ENCODE measurements around the gene CBR3. TPM values are rescaled to one million over a fixed set of nuclear protein-coding genes. Genes with fewer than 3 reads are reported as not detected.
A peak's percentile ranks its signal among the peaks of the same experiment; 100 is the strongest.

CBR3 gene
- total and polyA plus RNA-seq, 2 experiments from 2014 or later = 4.6 to 8.7 TPM

DNA sequence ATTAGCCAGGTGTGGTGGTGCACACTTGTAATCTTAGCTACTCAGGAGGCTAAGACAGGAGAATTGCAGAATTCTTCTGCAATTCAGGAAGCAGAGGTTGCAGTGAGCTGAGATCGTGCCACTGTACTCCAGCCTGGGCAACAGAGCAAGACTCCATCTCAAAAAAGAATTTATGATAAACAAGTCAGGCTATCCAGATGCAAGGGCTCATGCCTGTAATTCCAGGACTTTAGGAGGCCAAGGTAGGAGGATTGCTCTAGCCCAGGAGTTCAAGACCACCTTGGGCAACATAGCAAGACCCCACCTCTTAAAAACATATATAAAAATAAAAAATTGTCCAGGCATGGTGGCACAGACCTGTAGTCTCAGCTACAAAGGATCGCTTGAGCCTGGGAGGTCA, 10.5 kb upstream of the CBR3 start:
- Histone ChIP-seq H3K79me2 (replicated peaks; ENCODE audit: insufficient read depth) (no peaks in the 10 kb centered on the region), H2AFZ (no peak overlapping the region), H3K4me1 (ENCODE audit: insufficient read depth) (peaks cover 10% of the 10 kb centered on the region), H4K20me1 (replicated peaks; ENCODE audit: insufficient read depth) (no peaks in the 10 kb centered on the region), H3K4me2 (no peak overlapping the region), H3K4me3 (no peak overlapping the region), H3F3A (replicated peaks; ENCODE audit: low read depth) (peaks cover 4% of the 10 kb centered on the region; the same call in 1 of the 2 replicates), H3K27ac (ENCODE audit: low read depth) (no peak overlapping the region), H3K9me2 (ENCODE audit: insufficient read depth) (no peaks in the 10 kb centered on the region), H3K27me3 (ENCODE audit: insufficient read depth) (no peaks in the 10 kb centered on the region), H3K36me3 (ENCODE audit: insufficient read depth) (no peaks in the 10 kb centered on the region)
- DNase-seq (ENCODE audit: low spot score) = no peak
- peaks cover 10% of the 10 kb centered on the region for H3K27me3 Mint-ChIP-seq (ENCODE audit: insufficient read depth, low read depth, poor library complexity)
- H3K27ac Mint-ChIP-seq = no peak overlapping the region
- no peak for ATAC-seq
- H3K4me1 Mint-ChIP-seq = peaks cover 17% of the 10 kb centered on the region
- H3K9me3 Mint-ChIP-seq = no peaks in the 10 kb centered on the region
- TF ChIP-seq JUNB (IDR thresholded peaks at IDR 0.05; ENCODE audit: unreplicated experiment) = no peak
- TF ChIP-seq POLR2AphosphoS5 (IDR thresholded peaks at IDR 0.05; ENCODE audit: low read depth) = no peak
- no peak for TF ChIP-seq NANOG (IDR thresholded peaks at IDR 0.05; ENCODE audit: borderline replicate concordance)
- TF ChIP-seq CREB1 (CRISPR knock-in tag; IDR thresholded peaks at IDR 0.05; ENCODE audit: low read depth) = no peak
- H3K36me3 Mint-ChIP-seq (ENCODE audit: low read depth) = no peaks in the 10 kb centered on the region
- H3K4me3 Mint-ChIP-seq = no peak overlapping the region

DNA sequence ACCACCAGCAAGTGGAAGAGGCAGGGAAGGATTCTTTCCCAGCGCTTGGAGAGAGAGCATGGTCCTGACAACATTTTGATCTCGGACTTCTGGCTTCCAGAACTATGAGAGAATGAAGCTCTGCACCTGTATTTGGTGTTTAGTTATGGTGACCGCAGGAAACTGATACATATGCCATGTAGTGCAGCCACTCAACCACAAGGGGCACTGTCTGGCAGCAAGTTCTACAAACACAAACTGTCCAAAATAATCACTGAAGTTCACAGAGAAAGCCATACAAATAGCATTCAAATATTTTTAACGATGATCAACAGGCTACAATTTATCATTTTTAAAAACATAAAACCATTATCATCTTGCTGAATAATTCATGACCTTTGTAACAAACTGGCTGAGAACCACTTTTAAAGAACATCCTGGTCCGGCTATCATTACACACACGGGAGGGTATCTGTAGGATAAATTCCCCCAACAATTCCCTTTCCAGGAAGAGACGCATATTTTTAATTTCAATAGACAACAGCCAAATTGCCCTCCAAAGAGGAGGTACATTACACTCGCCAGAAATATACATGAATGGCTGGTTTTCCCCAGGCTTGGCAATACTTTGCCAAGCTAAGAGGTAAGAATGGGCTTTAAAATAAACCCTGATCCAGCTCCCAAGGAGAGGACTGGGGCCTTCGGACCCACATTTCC, 9.2 kb upstream of the CBR3 start:
- Mint-ChIP-seq H3K27ac (peak overlapping the region; percentile 20; the same call in 1 of the 2 replicates), H3K4me3 (no peak overlapping the region), H3K9me3 (no peaks in the 10 kb centered on the region), H3K4me1 (peaks cover 22% of the 10 kb centered on the region), H3K36me3 (ENCODE audit: low read depth) (no peaks in the 10 kb centered on the region), H3K27me3 (ENCODE audit: insufficient read depth, low read depth, poor library complexity) (peaks cover 6% of the 10 kb centered on the region)
- no peak overlapping the region for H3K4me3 ChIP-seq
- no peaks in the 10 kb centered on the region for H4K20me1 ChIP-seq (replicated peaks; ENCODE audit: insufficient read depth)
- H3K36me3 ChIP-seq (ENCODE audit: insufficient read depth) = no peaks in the 10 kb centered on the region
- no peak overlapping the region for H3K4me2 ChIP-seq
- TF ChIP-seq POLR2AphosphoS5 (IDR thresholded peaks at IDR 0.05; ENCODE audit: low read depth) (no peak), CTCF (conservative IDR thresholded peaks at IDR 0.05; ENCODE audit: low read depth in 2 of 2) (peak; percentile 77 to 97)
- no peak overlapping the region for H2AFZ ChIP-seq
- no peaks in the 10 kb centered on the region for H3K79me2 ChIP-seq (replicated peaks; ENCODE audit: insufficient read depth)
- H3K4me1 ChIP-seq (ENCODE audit: insufficient read depth) = peaks cover 10% of the 10 kb centered on the region
- peaks cover 1% of the 10 kb centered on the region; the same call in 1 of the 2 replicates for H3K27me3 ChIP-seq (ENCODE audit: insufficient read depth)
- no peak overlapping the region for H3K27ac ChIP-seq (ENCODE audit: low read depth)
- no peaks in the 10 kb centered on the region for H3K9me2 ChIP-seq (ENCODE audit: insufficient read depth)
- H3F3A ChIP-seq (replicated peaks; ENCODE audit: low read depth) = peaks cover 4% of the 10 kb centered on the region; the same call in 1 of the 2 replicates
- ATAC-seq (peak; percentile 22; the same call in 1 of the 3 replicates), DNase-seq (ENCODE audit: low spot score) (peak; percentile 76)

DNA sequence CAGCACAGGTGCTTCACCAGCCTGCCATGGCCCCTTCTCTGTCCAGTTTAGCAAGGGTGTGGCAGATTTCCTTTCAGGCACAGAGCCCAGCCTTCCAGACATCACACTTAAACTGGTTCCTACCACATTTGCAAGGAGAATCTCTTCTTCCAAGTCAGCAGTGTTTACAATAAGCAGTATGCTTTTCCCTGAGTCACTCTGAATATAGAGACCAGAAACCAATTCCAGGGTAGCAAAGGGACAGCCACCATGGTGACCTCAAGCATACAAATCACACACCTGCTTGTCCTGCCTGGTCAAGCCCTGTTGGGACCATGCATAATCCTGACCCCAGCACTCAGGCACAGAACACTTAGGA, 8.7 kb upstream of the CBR3 start:
- no peak overlapping the region for H3K4me2 ChIP-seq
- H3K27me3 Mint-ChIP-seq (ENCODE audit: insufficient read depth, low read depth, poor library complexity) = peaks cover 6% of the 10 kb centered on the region
- H3K27me3 ChIP-seq (ENCODE audit: insufficient read depth) = peaks cover 7% of the 10 kb centered on the region
- no peaks in the 10 kb centered on the region for H4K20me1 ChIP-seq (replicated peaks; ENCODE audit: insufficient read depth)
- H3K4me3 Mint-ChIP-seq = no peak overlapping the region
- no peak overlapping the region for H3K4me3 ChIP-seq
- H3K9me3 Mint-ChIP-seq = no peaks in the 10 kb centered on the region
- peaks cover 26% of the 10 kb centered on the region for H3K4me1 Mint-ChIP-seq
- H3K4me1 ChIP-seq (ENCODE audit: insufficient read depth) = peaks cover 14% of the 10 kb centered on the region
- H2AFZ ChIP-seq = 0 out of 2 replicates have a peak overlapping the region, but pooled peaks have one; percentile 52
- no peaks in the 10 kb centered on the region for H3K36me3 Mint-ChIP-seq (ENCODE audit: low read depth)
- no peaks in the 10 kb centered on the region for H3K36me3 ChIP-seq (ENCODE audit: insufficient read depth)
- no peaks in the 10 kb centered on the region for H3K9me2 ChIP-seq (ENCODE audit: insufficient read depth)
- H3K27ac Mint-ChIP-seq = peak overlapping the region; percentile 20; the same call in 1 of the 2 replicates
- DNase-seq (ENCODE audit: low spot score) (no peak), ATAC-seq (no peak)
- no peak overlapping the region for H3K27ac ChIP-seq (ENCODE audit: low read depth)
- H3K79me2 ChIP-seq (replicated peaks; ENCODE audit: insufficient read depth) = no peaks in the 10 kb centered on the region
- peaks cover 4% of the 10 kb centered on the region; the same call in 1 of the 2 replicates for H3F3A ChIP-seq (replicated peaks; ENCODE audit: low read depth)
- no peak for TF ChIP-seq NANOG (IDR thresholded peaks at IDR 0.05; ENCODE audit: borderline replicate concordance)
- TF ChIP-seq ZNF114 (CRISPR knock-in tag; IDR thresholded peaks at IDR 0.05) = no peak
- TF ChIP-seq ZNF462 (CRISPR knock-in tag; IDR thresholded peaks at IDR 0.05) = no peak
- no peak for TF ChIP-seq JUNB (IDR thresholded peaks at IDR 0.05; ENCODE audit: unreplicated experiment)
- no peak for TF ChIP-seq EZH2 (IDR thresholded peaks at IDR 0.05; ENCODE audit: low read depth, unreplicated experiment)

Data from GM23338 (cell line).